Parietal lobe (tissue), 1 donor: ENCODE results near the gene BROX. TPM values are rescaled to one million over a fixed set of nuclear protein-coding genes. Genes with fewer than 3 reads are reported as not detected.

Source experiments
- total RNA-seq: library from RNA; depleted of rRNA; stranded (reverse); fragments of >200 nt; gene quantifications from one replicate; pipeline ENCODE4 v1.2.3, GENCODE V29; 2014

The BROX gene, protein sequence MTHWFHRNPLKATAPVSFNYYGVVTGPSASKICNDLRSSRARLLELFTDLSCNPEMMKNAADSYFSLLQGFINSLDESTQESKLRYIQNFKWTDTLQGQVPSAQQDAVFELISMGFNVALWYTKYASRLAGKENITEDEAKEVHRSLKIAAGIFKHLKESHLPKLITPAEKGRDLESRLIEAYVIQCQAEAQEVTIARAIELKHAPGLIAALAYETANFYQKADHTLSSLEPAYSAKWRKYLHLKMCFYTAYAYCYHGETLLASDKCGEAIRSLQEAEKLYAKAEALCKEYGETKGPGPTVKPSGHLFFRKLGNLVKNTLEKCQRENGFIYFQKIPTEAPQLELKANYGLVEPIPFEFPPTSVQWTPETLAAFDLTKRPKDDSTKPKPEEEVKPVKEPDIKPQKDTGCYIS
- total RNA-seq = 37.6 TPM

DNA sequence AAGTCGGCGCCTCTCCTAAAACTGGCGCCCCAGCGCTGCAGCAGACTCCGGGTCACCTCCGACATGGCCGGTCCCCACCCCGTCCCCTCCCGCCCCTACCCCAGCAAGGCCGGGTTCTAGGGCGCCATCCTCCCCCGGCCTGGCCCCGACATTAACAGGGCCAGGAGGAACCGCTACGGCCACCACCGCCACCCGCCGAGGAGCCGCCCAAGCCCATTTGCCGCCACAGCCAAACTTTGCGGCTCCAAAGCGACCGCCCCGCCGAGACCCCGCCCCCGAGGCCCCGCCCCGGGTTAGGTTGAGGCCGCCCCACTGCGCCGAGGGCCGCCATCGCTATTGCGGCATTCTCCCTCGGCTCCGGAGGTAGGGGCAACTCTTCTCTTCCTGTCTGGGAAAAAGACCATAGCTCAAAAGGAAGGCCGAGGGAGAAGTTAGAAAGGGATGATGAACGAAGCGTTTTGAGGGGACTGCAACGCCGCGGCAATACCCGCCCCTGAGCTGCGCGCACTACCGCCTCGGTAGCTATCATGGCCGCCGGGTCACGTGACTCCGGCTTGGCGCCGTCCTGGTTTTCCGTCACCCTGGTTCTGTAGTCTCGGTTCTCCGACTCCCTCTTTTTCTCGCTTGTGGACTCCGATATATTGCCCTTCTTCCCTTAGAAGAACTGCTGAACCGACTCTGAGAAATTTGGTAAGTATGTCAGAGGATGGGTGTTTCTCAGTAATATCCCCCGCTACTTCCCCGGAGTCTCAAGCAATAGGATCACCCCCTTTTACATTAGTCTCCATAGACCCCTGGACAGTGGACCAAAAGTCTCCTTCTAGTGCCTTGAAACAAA is at the start of gene BROX, which contains the start of gene AIDA:
BROX (plus strand) TSS at position 312 of the 838 bp plus-strand sequence. CDS start 3,136 bp downstream, outside the sequence.
AIDA (minus strand) TSS at position 239 of the 838 bp plus-strand sequence; CDS start at position 65, 174 bp downstream.

DNA sequence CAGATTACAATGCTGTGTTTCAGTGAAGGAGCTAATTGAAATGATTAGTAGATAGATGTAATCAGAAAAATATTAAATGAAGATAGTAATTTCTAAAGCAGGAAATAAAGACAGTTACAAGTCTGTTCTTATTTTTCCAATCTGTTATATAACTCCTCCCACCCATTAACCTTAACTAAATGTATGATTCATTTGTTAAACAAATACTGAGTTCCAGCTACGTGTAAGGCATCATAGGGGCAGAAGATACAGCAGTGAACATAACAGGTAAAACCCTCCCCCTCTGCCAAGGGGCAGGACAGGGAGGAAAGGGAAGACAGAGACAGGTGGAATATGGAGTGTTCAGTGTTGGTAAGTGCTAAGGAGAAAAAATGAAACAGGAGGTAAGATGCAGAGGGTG is 24.6 kb downstream of the BROX start, which contains the start of gene FAM177B:
FAM177B (plus strand) TSS at position 231 of the 400 bp plus-strand sequence. CDS start 9,344 bp downstream, outside the sequence.

Other genes with a start within 250 kb of the BROX start
- gene HHIPL2, start 164.5 kb upstream of the BROX start, total RNA-seq = 0.94 TPM
- gene TAF1A, start 122.6 kb upstream of the BROX start, total RNA-seq = 33.2 TPM
- gene MIA3, start 94.5 kb upstream of the BROX start, total RNA-seq = 86.1 TPM
- gene AIDA, start 73 bp upstream of the BROX start, total RNA-seq = 37.9 TPM
- gene FAM177B, start 24.6 kb downstream of the BROX start, total RNA-seq = not detected
- gene DISP1, start 102.5 kb downstream of the BROX start, total RNA-seq = 21.0 TPM